HEK293 (cell line): ENCODE measurements around the gene RAB1B.
A peak's percentile ranks its signal among the peaks of the same experiment; 100 is the strongest.

ENCODE experiments used
- CTCF ChIP-seq: fragments of 450-650 bp; formaldehyde crosslinking; IDR thresholded peaks from 2 replicates; pipeline ENCODE4 v1.5.1; 2016; ENCODE audit warnings: missing biosample characterization, missing genetic modification characterization
- GLI4 ChIP-seq: fragments of 450-650 bp; formaldehyde crosslinking; IDR thresholded peaks from 2 replicates; pipeline ENCODE4 v1.5.1; 2016; ENCODE audit warnings: missing biosample characterization, missing genetic modification characterization
- PRDM10 ChIP-seq: fragments of 450-650 bp; formaldehyde crosslinking; IDR thresholded peaks from 2 replicates; pipeline ENCODE4 v1.5.1; 2016; ENCODE audit warnings: missing biosample characterization, missing genetic modification characterization
- YY1 ChIP-seq: fragments of 450-650 bp; formaldehyde crosslinking; IDR thresholded peaks from 2 replicates; pipeline ENCODE4 v1.5.1; 2018; ENCODE audit warnings: missing biosample characterization, missing genetic modification characterization
- ZBTB21 ChIP-seq: fragments of 450-650 bp; formaldehyde crosslinking; IDR thresholded peaks from 2 replicates; pipeline ENCODE4 v1.5.1; 2017; ENCODE audit warnings: missing biosample characterization, missing genetic modification characterization
- ZBTB8A ChIP-seq: fragments of 450-650 bp; formaldehyde crosslinking; IDR thresholded peaks from 2 replicates; pipeline ENCODE4 v1.5.1; 2016; ENCODE audit warnings: missing biosample characterization, missing genetic modification characterization
- ZFP69B ChIP-seq: fragments of 450-650 bp; formaldehyde crosslinking; IDR thresholded peaks from 2 replicates; pipeline ENCODE4 v1.5.1; 2016; ENCODE audit warnings: missing biosample characterization, missing genetic modification characterization
- ZNF280C ChIP-seq: fragments of 450-650 bp; formaldehyde crosslinking; IDR thresholded peaks from 2 replicates; pipeline ENCODE4 v1.5.1; 2016; ENCODE audit warnings: missing biosample characterization, missing genetic modification characterization
- ZNF335 ChIP-seq: fragments of 450-650 bp; formaldehyde crosslinking; conservative IDR thresholded peaks from 2 replicates; pipeline ENCODE4 v1.5.1; 2016; ENCODE audit warnings: missing biosample characterization, missing genetic modification characterization
- ZNF416 ChIP-seq: fragments of 450-650 bp; formaldehyde crosslinking; IDR thresholded peaks from 2 replicates; pipeline ENCODE4 v1.5.1; 2016; ENCODE audit warnings: missing biosample characterization, missing genetic modification characterization
- ZNF433 ChIP-seq: fragments of 450-650 bp; formaldehyde crosslinking; IDR thresholded peaks from 2 replicates; pipeline ENCODE4 v1.5.1; 2016; ENCODE audit warnings: missing biosample characterization, missing genetic modification characterization, low read depth
- ZNF521 ChIP-seq: fragments of 450-650 bp; formaldehyde crosslinking; IDR thresholded peaks from 2 replicates; pipeline ENCODE4 v1.5.1; 2017; ENCODE audit warnings: missing biosample characterization, mild to moderate bottlenecking, missing genetic modification characterization
- ZNF558 ChIP-seq: fragments of 450-650 bp; formaldehyde crosslinking; IDR thresholded peaks from 2 replicates; pipeline ENCODE4 v1.5.1; 2016; ENCODE audit warnings: missing biosample characterization, missing genetic modification characterization
- ZNF560 ChIP-seq: fragments of 450-650 bp; formaldehyde crosslinking; IDR thresholded peaks from 2 replicates; pipeline ENCODE4 v1.5.1; 2017; ENCODE audit warnings: missing biosample characterization, missing genetic modification characterization, borderline replicate concordance
- ZNF596 ChIP-seq: fragments of 450-650 bp; IDR thresholded peaks from 2 replicates; pipeline ENCODE4 v1.5.0; 2018; ENCODE audit warnings: missing biosample characterization, mild to moderate bottlenecking, missing genetic modification characterization, moderate library complexity
- ZNF677 ChIP-seq: fragments of 450-650 bp; IDR thresholded peaks from 2 replicates; pipeline ENCODE4 v1.5.0; 2018; ENCODE audit warnings: missing biosample characterization, mild to moderate bottlenecking, missing genetic modification characterization, moderate library complexity
- ZSCAN16 ChIP-seq: fragments of 450-650 bp; formaldehyde crosslinking; IDR thresholded peaks from 2 replicates; pipeline ENCODE4 v1.5.1; 2016; ENCODE audit warnings: missing biosample characterization, missing genetic modification characterization
- TF ChIP-seq, protein P1 (sequence below): fragments of 450-650 bp; formaldehyde crosslinking; IDR thresholded peaks from 2 replicates; pipeline ENCODE4 v1.5.1; 2016; ENCODE audit warnings: missing biosample characterization, missing genetic modification characterization
- TF ChIP-seq, protein P2 (sequence below): fragments of 450-650 bp; formaldehyde crosslinking; IDR thresholded peaks from 2 replicates; pipeline ENCODE4 v1.5.1; 2016; ENCODE audit warnings: missing biosample characterization, missing genetic modification characterization
- TF ChIP-seq, protein P3 (sequence below): fragments of 450-650 bp; formaldehyde crosslinking; optimal IDR thresholded peaks from 2 replicates; pipeline ENCODE3; 2016; ENCODE audit warnings: missing biosample characterization, mild to moderate bottlenecking, missing genetic modification characterization
- TF ChIP-seq, protein P4 (sequence below): fragments of 450-650 bp; formaldehyde crosslinking; IDR thresholded peaks from 2 replicates; pipeline ENCODE4 v1.5.1; 2016; ENCODE audit warnings: missing biosample characterization, missing genetic modification characterization, low read depth

The RAB1B gene

DNA sequence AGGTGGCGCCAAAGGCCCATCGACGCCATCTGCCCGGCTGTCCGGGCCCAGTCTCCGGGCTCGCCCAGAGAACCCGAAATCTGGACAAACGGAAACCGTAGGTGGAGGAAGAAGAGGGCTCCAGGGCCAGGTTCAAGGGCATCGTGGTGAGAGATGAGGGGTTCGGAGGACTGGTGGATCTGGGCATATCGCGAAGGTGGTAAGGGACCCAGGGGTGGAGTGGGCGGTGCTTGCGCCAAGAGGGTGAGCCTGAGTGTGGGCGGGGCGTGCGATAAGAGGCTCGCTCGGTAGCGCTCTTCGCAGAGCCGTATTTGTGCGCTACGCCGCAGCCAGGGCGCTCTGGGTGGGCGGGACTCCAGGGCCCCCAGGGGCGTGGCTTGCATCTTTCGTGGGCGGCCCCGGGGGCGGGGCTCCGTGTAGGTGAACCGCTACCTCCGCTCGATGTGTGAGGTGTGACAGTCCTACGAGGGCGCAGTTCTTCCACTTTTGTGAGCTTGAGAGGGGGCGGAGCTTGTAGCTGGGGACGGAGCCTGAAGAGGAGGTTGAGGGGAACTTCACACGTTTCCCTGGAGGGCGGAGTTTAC lies 43.6 kb downstream of the RAB1B start (continued):
- TF ChIP-seq YY1, result no peak
- TF ChIP-seq, protein P1, sequence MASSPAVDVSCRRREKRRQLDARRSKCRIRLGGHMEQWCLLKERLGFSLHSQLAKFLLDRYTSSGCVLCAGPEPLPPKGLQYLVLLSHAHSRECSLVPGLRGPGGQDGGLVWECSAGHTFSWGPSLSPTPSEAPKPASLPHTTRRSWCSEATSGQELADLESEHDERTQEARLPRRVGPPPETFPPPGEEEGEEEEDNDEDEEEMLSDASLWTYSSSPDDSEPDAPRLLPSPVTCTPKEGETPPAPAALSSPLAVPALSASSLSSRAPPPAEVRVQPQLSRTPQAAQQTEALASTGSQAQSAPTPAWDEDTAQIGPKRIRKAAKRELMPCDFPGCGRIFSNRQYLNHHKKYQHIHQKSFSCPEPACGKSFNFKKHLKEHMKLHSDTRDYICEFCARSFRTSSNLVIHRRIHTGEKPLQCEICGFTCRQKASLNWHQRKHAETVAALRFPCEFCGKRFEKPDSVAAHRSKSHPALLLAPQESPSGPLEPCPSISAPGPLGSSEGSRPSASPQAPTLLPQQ (tag by site-specific recombination), result peak; percentile 65
- TF ChIP-seq GLI4, result no peak
- no peak for TF ChIP-seq ZBTB21
- TF ChIP-seq ZSCAN16 (tag by site-specific recombination), result no peak
- 0 out of 2 replicates have a peak, but pooled peaks have one; percentile 90 for TF ChIP-seq PRDM10 (tag by site-specific recombination)
- no peak for TF ChIP-seq ZNF521
- TF ChIP-seq ZNF596 (tag by site-specific recombination), result no peak
- peak; percentile 91 for TF ChIP-seq ZNF335
- TF ChIP-seq ZNF416 (tag by site-specific recombination), result no peak
- no peak for TF ChIP-seq ZNF558 (tag by site-specific recombination)
- no peak for TF ChIP-seq ZNF433 (tag by site-specific recombination)
- TF ChIP-seq, protein P2, sequence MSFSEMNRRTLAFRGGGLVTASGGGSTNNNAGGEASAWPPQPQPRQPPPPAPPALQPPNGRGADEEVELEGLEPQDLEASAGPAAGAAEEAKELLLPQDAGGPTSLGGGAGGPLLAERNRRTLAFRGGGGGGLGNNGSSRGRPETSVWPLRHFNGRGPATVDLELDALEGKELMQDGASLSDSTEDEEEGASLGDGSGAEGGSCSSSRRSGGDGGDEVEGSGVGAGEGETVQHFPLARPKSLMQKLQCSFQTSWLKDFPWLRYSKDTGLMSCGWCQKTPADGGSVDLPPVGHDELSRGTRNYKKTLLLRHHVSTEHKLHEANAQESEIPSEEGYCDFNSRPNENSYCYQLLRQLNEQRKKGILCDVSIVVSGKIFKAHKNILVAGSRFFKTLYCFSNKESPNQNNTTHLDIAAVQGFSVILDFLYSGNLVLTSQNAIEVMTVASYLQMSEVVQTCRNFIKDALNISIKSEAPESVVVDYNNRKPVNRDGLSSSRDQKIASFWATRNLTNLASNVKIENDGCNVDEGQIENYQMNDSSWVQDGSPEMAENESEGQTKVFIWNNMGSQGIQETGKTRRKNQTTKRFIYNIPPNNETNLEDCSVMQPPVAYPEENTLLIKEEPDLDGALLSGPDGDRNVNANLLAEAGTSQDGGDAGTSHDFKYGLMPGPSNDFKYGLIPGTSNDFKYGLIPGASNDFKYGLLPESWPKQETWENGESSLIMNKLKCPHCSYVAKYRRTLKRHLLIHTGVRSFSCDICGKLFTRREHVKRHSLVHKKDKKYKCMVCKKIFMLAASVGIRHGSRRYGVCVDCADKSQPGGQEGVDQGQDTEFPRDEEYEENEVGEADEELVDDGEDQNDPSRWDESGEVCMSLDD (tag by site-specific recombination), result peak; percentile 80
- TF ChIP-seq ZNF677 (tag by site-specific recombination), result no peak
- TF ChIP-seq, protein P3, sequence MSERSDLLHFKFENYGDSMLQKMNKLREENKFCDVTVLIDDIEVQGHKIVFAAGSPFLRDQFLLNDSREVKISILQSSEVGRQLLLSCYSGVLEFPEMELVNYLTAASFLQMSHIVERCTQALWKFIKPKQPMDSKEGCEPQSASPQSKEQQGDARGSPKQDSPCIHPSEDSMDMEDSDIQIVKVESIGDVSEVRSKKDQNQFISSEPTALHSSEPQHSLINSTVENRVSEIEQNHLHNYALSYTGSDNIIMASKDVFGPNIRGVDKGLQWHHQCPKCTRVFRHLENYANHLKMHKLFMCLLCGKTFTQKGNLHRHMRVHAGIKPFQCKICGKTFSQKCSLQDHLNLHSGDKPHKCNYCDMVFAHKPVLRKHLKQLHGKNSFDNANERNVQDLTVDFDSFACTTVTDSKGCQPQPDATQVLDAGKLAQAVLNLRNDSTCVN (tag by site-specific recombination), result peak; percentile 53
- TF ChIP-seq ZFP69B (tag by site-specific recombination), result no peak
- peak; percentile 98 for TF ChIP-seq ZBTB8A
- no peak for TF ChIP-seq ZNF280C (tag by site-specific recombination)
- TF ChIP-seq, protein P4, sequence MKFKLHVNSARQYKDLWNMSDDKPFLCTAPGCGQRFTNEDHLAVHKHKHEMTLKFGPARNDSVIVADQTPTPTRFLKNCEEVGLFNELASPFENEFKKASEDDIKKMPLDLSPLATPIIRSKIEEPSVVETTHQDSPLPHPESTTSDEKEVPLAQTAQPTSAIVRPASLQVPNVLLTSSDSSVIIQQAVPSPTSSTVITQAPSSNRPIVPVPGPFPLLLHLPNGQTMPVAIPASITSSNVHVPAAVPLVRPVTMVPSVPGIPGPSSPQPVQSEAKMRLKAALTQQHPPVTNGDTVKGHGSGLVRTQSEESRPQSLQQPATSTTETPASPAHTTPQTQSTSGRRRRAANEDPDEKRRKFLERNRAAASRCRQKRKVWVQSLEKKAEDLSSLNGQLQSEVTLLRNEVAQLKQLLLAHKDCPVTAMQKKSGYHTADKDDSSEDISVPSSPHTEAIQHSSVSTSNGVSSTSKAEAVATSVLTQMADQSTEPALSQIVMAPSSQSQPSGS (tag by site-specific recombination), result no peak
- peak; percentile 81 for TF ChIP-seq CTCF (tag by site-specific recombination)
- no peak for TF ChIP-seq ZNF560 (tag by site-specific recombination)
